Type B pancreatic cell (in vitro differentiated cells): ENCODE data around the gene CDH16. TPM values are rescaled to one million over a fixed set of nuclear protein-coding genes. Genes with fewer than 3 reads are reported as not detected.

Experiments used
- DNase-seq: peaks from one replicate; pipeline ENCODE4 v3.0.0; 2021; ENCODE audit warnings: mixed read lengths; ENCODE audit not compliant: unreplicated experiment; ENCODE audit errors: extremely low spot score
- H3K27ac Mint-ChIP-seq: 2 replicates; pipeline ENCODE4 v1.8.0; 2021; ENCODE audit warnings: mild to moderate bottlenecking, mixed read lengths
- H3K27me3 Mint-ChIP-seq: 2 replicates; pipeline ENCODE4 v1.8.0; 2021; ENCODE audit warnings: mixed read lengths
- H3K36me3 Mint-ChIP-seq: 2 replicates; pipeline ENCODE4 v1.8.0; 2021; ENCODE audit warnings: mixed read lengths
- H3K4me1 Mint-ChIP-seq: one replicate; pipeline ENCODE4 v1.8.0; 2021; ENCODE audit warnings: mixed read lengths; ENCODE audit not compliant: unreplicated experiment
- H3K4me3 Mint-ChIP-seq: 2 replicates; pipeline ENCODE4 v1.8.0; 2021; ENCODE audit warnings: mild to moderate bottlenecking, mixed read lengths
- H3K9me3 Mint-ChIP-seq: 2 replicates; pipeline ENCODE4 v1.8.0; 2021; ENCODE audit warnings: mixed read lengths
- CTCF ChIP-seq: fragments of 200-600 bp; sonication (generic); conservative IDR thresholded peaks from 2 replicates; pipeline ENCODE4 v1.5.0; 2021; ENCODE audit warnings: antibody characterized with exemption, mild to moderate bottlenecking
- total RNA-seq: library from RNA; stranded (reverse); gene quantifications from 2 replicates; pipeline ENCODE4 v1.2.1, GENCODE V29; 2021; ENCODE audit warnings: low replicate concordance

CDH16 gene
- total RNA-seq, 1 donor from 2014 or later, result 1.7 TPM

- no peak for DNase-seq
- no peaks in the 10 kb centered on the region for H3K9me3 Mint-ChIP-seq
- peak; percentile 53 for TF ChIP-seq CTCF
- H3K4me3 Mint-ChIP-seq, result no peak overlapping the region
- peaks cover 39% of the 10 kb centered on the region for H3K27me3 Mint-ChIP-seq
- H3K27ac Mint-ChIP-seq, result no peak overlapping the region
- peaks cover 4% of the 10 kb centered on the region for H3K36me3 Mint-ChIP-seq
- H3K4me1 Mint-ChIP-seq, result peaks cover 13% of the 10 kb centered on the region
Measured at GRCh38 chr16:66928702-66929388, 10.2 kb upstream of the CDH16 start.

GRCh38 chr16:66927918-66928649 lies 9.4 kb upstream of the CDH16 start:
- Mint-ChIP-seq H3K27ac (peak overlapping the region; percentile 82), H3K4me3 (peak overlapping the region; percentile 36)

GRCh38 chr16:66926961-66927436 lies 8.3 kb upstream of the CDH16 start:
- Mint-ChIP-seq H3K27ac (no peak overlapping the region), H3K4me1 (no peaks in the 10 kb centered on the region), H3K27me3 (peaks cover 50% of the 10 kb centered on the region), H3K36me3 (peaks cover 7% of the 10 kb centered on the region), H3K4me3 (no peak overlapping the region), H3K9me3 (no peaks in the 10 kb centered on the region)
- DNase-seq, result no peak
- no peak for TF ChIP-seq CTCF

More at GRCh38 chr16:66927918-66928649, 9.4 kb upstream of the CDH16 start:
- DNase-seq, result no peak
- H3K27me3 Mint-ChIP-seq, result peaks cover 46% of the 10 kb centered on the region
- H3K4me1 Mint-ChIP-seq, result peaks cover 5% of the 10 kb centered on the region
- no peak for TF ChIP-seq CTCF
- peaks cover 7% of the 10 kb centered on the region for H3K36me3 Mint-ChIP-seq
- no peaks in the 10 kb centered on the region for H3K9me3 Mint-ChIP-seq

GRCh38 chr16:66926171-66926947 lies 7.7 kb upstream of the CDH16 start:
- Mint-ChIP-seq H3K4me1 (no peaks in the 10 kb centered on the region), H3K4me3 (peak overlapping the region; percentile 22), H3K9me3 (no peaks in the 10 kb centered on the region), H3K27ac (no peak overlapping the region), H3K36me3 (peaks cover 3% of the 10 kb centered on the region), H3K27me3 (peaks cover 52% of the 10 kb centered on the region)
- no peak for DNase-seq
- no peak for TF ChIP-seq CTCF

GRCh38 chr16:66925322-66925840 lies 6.7 kb upstream of the CDH16 start, which contains the start of gene RRAD:
Gene RRAD, minus strand, starts transcription at chr16:66925535. Its CDS starts 356 bp downstream, at chr16:66925179.
- no peak within 1 kb of the TSS for H3K27ac Mint-ChIP-seq
- no peak for TF ChIP-seq CTCF
- H3K9me3 Mint-ChIP-seq, result no peaks in the 10 kb centered on the region
- no peak for DNase-seq
- peak within 1 kb of the TSS; percentile 79 for H3K4me3 Mint-ChIP-seq
- H3K27me3 Mint-ChIP-seq, result peaks cover 59% of the 10 kb centered on the region
- H3K36me3 Mint-ChIP-seq, result peaks cover 3% of the 10 kb centered on the region
- H3K4me1 Mint-ChIP-seq, result no peaks in the 10 kb centered on the region
